Spinal cord (tissue), 10 donors: Measurements from ENCODE around the gene ALX3. TPM values are rescaled to one million over a fixed set of nuclear protein-coding genes. Genes with fewer than 3 reads are reported as not detected.
A peak's percentile ranks its signal among the peaks of the same experiment; 100 is the strongest.
"Not testable (repeated sequence)": the region's sequence is repeated elsewhere in the genome, so short reads cannot be mapped to it uniquely, and the experiment has no call there.

ENCODE experiments used
- DNase-seq, 6 donors: peaks; one replicate each; pipeline versions ENCODE4 v3.0.0 to v3.0.0-alpha.2; 2013 to 2015; ENCODE audit warnings: low spot score in 6 of 6, low read depth in 4 of 6
- H3K27ac ChIP-seq: one replicate; pipeline ENCODE4 v1.5.1; 2013; ENCODE audit warnings: low read depth, low read length, control low read depth
- H3K27me3 ChIP-seq: one replicate; pipeline ENCODE4 v1.6.1; 2013; ENCODE audit warnings: low read length; ENCODE audit not compliant: control insufficient read depth, insufficient read depth
- H3K36me3 ChIP-seq: one replicate; pipeline ENCODE4 v1.6.1; 2013; ENCODE audit warnings: low read length; ENCODE audit not compliant: control insufficient read depth, insufficient read depth
- H3K4me1 ChIP-seq: one replicate; pipeline ENCODE4 v1.6.1; 2013; ENCODE audit warnings: low read length; ENCODE audit not compliant: control insufficient read depth, insufficient read depth
- H3K4me3 ChIP-seq: one replicate; pipeline ENCODE4 v1.5.1; 2013; ENCODE audit warnings: low read depth, low read length, control low read depth
- H3K9me3 ChIP-seq: one replicate; pipeline ENCODE4 v1.6.1; 2013; ENCODE audit warnings: low read length; ENCODE audit not compliant: control insufficient read depth, insufficient read depth
- WGBS: methylation state at CpG from one replicate; pipeline ENCODE4 v1.1.5; 2013; ENCODE audit warnings: missing lambda C conversion rate; ENCODE audit not compliant: insufficient coverage; 5-methylcytosine and 5-hydroxymethylcytosine counted together
- polyA plus RNA-seq, 2 donors: library from polyadenylated mRNA; unstranded; fragments of 120-200 nt; gene quantifications; one replicate each; pipeline ENCODE4 v1.2.1, GENCODE V29; 2013; ENCODE audit not compliant: insufficient read length in 2 of 2
- total RNA-seq, 2 donors: library from RNA; depleted of rRNA in 1 of 2; stranded (reverse); fragments of 120-200 nt in 1 of 2; fragments of >200 nt in 1 of 2; gene quantifications; one replicate each; pipeline versions ENCODE4 v1.2.3 to v1.2.4, GENCODE V29; 2013 to 2014
- donor health status: healthy.

The ALX3 gene
- total and polyA plus RNA-seq, 4 donors = 1.8 TPM; not detected in 3

GRCh38 chr1:110034451-110035235 lies 35.8 kb downstream of the ALX3 start, which contains the start of gene STRIP1:
Gene STRIP1, plus strand, starts transcription at chr1:110034624. Its CDS starts 14 bp downstream, at chr1:110034638.
- Histone ChIP-seq H3K36me3 (peaks cover 14% of the 10 kb centered on the region), H3K9me3 (no peaks in the 10 kb centered on the region), H3K27me3 (no peaks in the 10 kb centered on the region), H3K27ac (peak within 1 kb of the TSS; percentile 70), H3K4me3 (peak within 1 kb of the TSS; percentile 74), H3K4me1 (peaks cover 15% of the 10 kb centered on the region)
- peak; percentile 86 to 99 (median 94) for DNase-seq
- WGBS = under 1% methylated on average over 66 of the region's 66 CpGs

- Histone ChIP-seq H3K27me3 (no peaks in the 10 kb centered on the region), H3K9me3 (no peaks in the 10 kb centered on the region), H3K27ac (peak overlapping the region; percentile 20), H3K4me3 (peak overlapping the region; percentile 74), H3K36me3 (peaks cover 8% of the 10 kb centered on the region), H3K4me1 (peaks cover 15% of the 10 kb centered on the region)
- DNase-seq = no peak
- no CpG with 5 or more reads among the region's 4 CpGs for WGBS
Observed at GRCh38 chr1:110034040-110034450, 36.4 kb downstream of the ALX3 start.

- Histone ChIP-seq H3K36me3 (peaks cover 4% of the 10 kb centered on the region), H3K9me3 (no peaks in the 10 kb centered on the region), H3K4me3 (no peak overlapping the region), H3K27ac (no peak overlapping the region), H3K4me1 (peaks cover 15% of the 10 kb centered on the region), H3K27me3 (no peaks in the 10 kb centered on the region)
- 88% methylated on average over 4 of the region's 5 CpGs for whole genome bisulfite sequencing
- DNase-seq = no peak
Observed at GRCh38 chr1:110033421-110033820, 37.1 kb downstream of the ALX3 start.

- Histone ChIP-seq H3K9me3 (no peaks in the 10 kb centered on the region), H3K27ac (no peak overlapping the region), H3K27me3 (no peaks in the 10 kb centered on the region), H3K4me1 (peaks cover 15% of the 10 kb centered on the region), H3K4me3 (no peak overlapping the region), H3K36me3 (no peaks in the 10 kb centered on the region)
- WGBS = 100% methylated on average over 1 of the region's 2 CpGs
- no peak for DNase-seq
Observed at GRCh38 chr1:110032327-110032726, 38.1 kb downstream of the ALX3 start.

- H3K27me3 ChIP-seq, H3K4me1 ChIP-seq, DNase-seq, H3K27ac ChIP-seq, H3K9me3 ChIP-seq, H3K4me3 ChIP-seq, H3K36me3 ChIP-seq: not testable (repeated sequence)
- WGBS = 55% methylated on average over 4 of the region's 4 CpGs
Observed at GRCh38 chr1:110030687-110031086, 39.8 kb downstream of the ALX3 start.

GRCh38 chr1:110024613-110025012 lies 45.9 kb downstream of the ALX3 start:
- no peaks in the 10 kb centered on the region for H3K4me1 ChIP-seq
- no peaks in the 10 kb centered on the region for H3K27me3 ChIP-seq
- peaks cover 28% of the 10 kb centered on the region for H3K36me3 ChIP-seq
- no peak for DNase-seq
- H3K9me3 ChIP-seq = no peaks in the 10 kb centered on the region
- no peak overlapping the region for H3K27ac ChIP-seq
- H3K4me3 ChIP-seq = no peak overlapping the region
- 100% methylated on average over 3 of the region's 4 CpGs for WGBS

- H3K4me3 ChIP-seq = no peak overlapping the region
- H3K9me3 ChIP-seq = no peaks in the 10 kb centered on the region
- no peaks in the 10 kb centered on the region for H3K27me3 ChIP-seq
- no peaks in the 10 kb centered on the region for H3K4me1 ChIP-seq
- no peak overlapping the region for H3K27ac ChIP-seq
- peaks cover 46% of the 10 kb centered on the region for H3K36me3 ChIP-seq
- no peak for DNase-seq
- WGBS = 100% methylated on average over 1 of the region's 3 CpGs
Observed at GRCh38 chr1:110021285-110021684, 49.2 kb downstream of the ALX3 start.

GRCh38 chr1:110019770-110020169 lies 50.7 kb downstream of the ALX3 start:
- H3K9me3 ChIP-seq = no peaks in the 10 kb centered on the region
- no peaks in the 10 kb centered on the region for H3K27me3 ChIP-seq
- H3K27ac ChIP-seq = no peak overlapping the region
- WGBS = no CpG with 5 or more reads among the region's 1 CpG
- peaks cover 53% of the 10 kb centered on the region for H3K36me3 ChIP-seq
- H3K4me3 ChIP-seq = no peak overlapping the region
- DNase-seq = no peak
- no peaks in the 10 kb centered on the region for H3K4me1 ChIP-seq

- Histone ChIP-seq H3K36me3 (peaks cover 48% of the 10 kb centered on the region), H3K9me3 (no peaks in the 10 kb centered on the region), H3K27me3 (no peaks in the 10 kb centered on the region), H3K27ac (no peak overlapping the region), H3K4me1 (no peaks in the 10 kb centered on the region), H3K4me3 (no peak overlapping the region)
- WGBS = 90% methylated on average over 8 of the region's 9 CpGs
- no peak for DNase-seq
Observed at GRCh38 chr1:110018396-110018795, 52.1 kb downstream of the ALX3 start.

- H3K4me3 ChIP-seq = no peak overlapping the region
- no peaks in the 10 kb centered on the region for H3K27me3 ChIP-seq
- no CpG with 5 or more reads among the region's 3 CpGs for WGBS
- peaks cover 47% of the 10 kb centered on the region for H3K36me3 ChIP-seq
- H3K4me1 ChIP-seq = no peaks in the 10 kb centered on the region
- DNase-seq = no peak
- H3K9me3 ChIP-seq = no peaks in the 10 kb centered on the region
- no peak overlapping the region for H3K27ac ChIP-seq
Observed at GRCh38 chr1:110017792-110018191, 52.7 kb downstream of the ALX3 start.
